ENCODE measurements around the gene MYO9B. TPM values are rescaled to one million over a fixed set of nuclear protein-coding genes. Genes with fewer than 3 reads are reported as not detected.
A peak's percentile ranks its signal among the peaks of the same experiment; 100 is the strongest.

The MYO9B gene
- total RNA-seq, 1 donor from 2014 or later = 123 TPM

DNA sequence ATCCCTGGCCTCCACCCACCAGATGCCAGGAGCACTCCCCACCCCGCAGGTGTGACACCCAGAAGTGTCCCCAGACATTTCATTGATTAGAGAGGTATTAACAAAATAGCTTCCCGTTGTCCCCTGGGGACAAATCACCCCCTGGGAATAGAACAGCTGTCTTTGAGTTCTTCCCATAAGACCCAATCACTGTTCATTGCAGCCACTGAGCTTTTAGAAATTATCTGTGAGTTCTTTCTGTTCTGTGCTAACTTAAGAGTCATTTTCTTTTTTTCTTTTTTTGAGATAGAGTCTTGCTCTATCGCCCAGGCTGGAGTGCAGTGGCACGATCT, 32.8 kb downstream of the MYO9B start:
- H3K4me3 ChIP-seq (ENCODE audit: insufficient read depth, low read depth, low read length) = no peak overlapping the region
- H4K20me1 ChIP-seq (ENCODE audit: insufficient read depth, low read length) = peaks cover 57% of the 10 kb centered on the region
- H3K79me2 ChIP-seq (ENCODE audit: insufficient read depth, low read length) = peaks cover 85% of the 10 kb centered on the region
- Mint-ChIP-seq H3K27me3 (ENCODE audit: low read depth, unreplicated experiment) (no peaks in the 10 kb centered on the region), H3K4me1 (ENCODE audit: low read depth, unreplicated experiment) (peaks cover 21% of the 10 kb centered on the region), H3K4me3 (ENCODE audit: unreplicated experiment) (no peak overlapping the region), H3K9me3 (ENCODE audit: unreplicated experiment) (no peaks in the 10 kb centered on the region), H3K36me3 (ENCODE audit: low read depth, unreplicated experiment) (peaks cover 15% of the 10 kb centered on the region), H3K27ac (ENCODE audit: unreplicated experiment) (peak overlapping the region; percentile 92)
- peak overlapping the region; percentile 72 for H3K9ac ChIP-seq (ENCODE audit: low read length)
- peaks cover 17% of the 10 kb centered on the region for H3K4me1 ChIP-seq (ENCODE audit: insufficient read depth, low read length)
- H3K36me3 ChIP-seq (ENCODE audit: insufficient read depth, low read length) = peaks cover 11% of the 10 kb centered on the region
- TF ChIP-seq, protein P1, sequence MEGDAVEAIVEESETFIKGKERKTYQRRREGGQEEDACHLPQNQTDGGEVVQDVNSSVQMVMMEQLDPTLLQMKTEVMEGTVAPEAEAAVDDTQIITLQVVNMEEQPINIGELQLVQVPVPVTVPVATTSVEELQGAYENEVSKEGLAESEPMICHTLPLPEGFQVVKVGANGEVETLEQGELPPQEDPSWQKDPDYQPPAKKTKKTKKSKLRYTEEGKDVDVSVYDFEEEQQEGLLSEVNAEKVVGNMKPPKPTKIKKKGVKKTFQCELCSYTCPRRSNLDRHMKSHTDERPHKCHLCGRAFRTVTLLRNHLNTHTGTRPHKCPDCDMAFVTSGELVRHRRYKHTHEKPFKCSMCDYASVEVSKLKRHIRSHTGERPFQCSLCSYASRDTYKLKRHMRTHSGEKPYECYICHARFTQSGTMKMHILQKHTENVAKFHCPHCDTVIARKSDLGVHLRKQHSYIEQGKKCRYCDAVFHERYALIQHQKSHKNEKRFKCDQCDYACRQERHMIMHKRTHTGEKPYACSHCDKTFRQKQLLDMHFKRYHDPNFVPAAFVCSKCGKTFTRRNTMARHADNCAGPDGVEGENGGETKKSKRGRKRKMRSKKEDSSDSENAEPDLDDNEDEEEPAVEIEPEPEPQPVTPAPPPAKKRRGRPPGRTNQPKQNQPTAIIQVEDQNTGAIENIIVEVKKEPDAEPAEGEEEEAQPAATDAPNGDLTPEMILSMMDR (IDR thresholded peaks at IDR 0.05; ENCODE audit: insufficient read depth, low read depth, low read length) = no peak
- no peak for TF ChIP-seq EZH2 (IDR thresholded peaks at IDR 0.05; ENCODE audit: insufficient read depth, low read length)
- no peaks in the 10 kb centered on the region for H3K27me3 ChIP-seq (ENCODE audit: insufficient read depth, low read length)
- DNase-seq (ENCODE audit: low read depth) (no peak), FAIRE-seq (no peak)
- no peak overlapping the region for H2AFZ ChIP-seq (ENCODE audit: low read depth, low read length)
- H3K27ac ChIP-seq (ENCODE audit: low read depth, low read length) = peak overlapping the region; percentile 85
- H3K9me3 ChIP-seq (ENCODE audit: insufficient read depth, low read depth, low read length) = no peaks in the 10 kb centered on the region
- peak overlapping the region; percentile 78 for H3K4me2 ChIP-seq (ENCODE audit: low read length)

DNA sequence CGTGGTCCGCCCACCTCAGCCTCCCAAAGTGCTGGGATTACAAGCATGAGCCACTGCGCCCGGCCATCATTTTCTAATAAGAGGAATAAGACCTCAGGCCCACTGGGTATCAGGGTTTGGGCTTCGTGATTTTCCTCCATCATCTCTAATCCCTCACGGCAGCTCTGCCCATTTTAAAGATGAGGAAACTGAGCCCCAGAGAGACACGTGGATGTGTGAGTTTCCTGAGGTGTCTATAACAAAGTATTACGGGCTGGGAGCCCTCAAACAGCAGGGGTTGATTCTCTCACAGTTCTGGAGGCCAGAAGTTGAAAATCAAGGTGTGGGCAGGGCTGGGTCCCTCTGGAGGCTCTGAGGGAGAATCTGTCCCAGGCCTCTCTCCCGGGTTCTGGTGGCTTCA, 33.7 kb downstream of the MYO9B start:
- H3K9me3 Mint-ChIP-seq (ENCODE audit: unreplicated experiment) = no peaks in the 10 kb centered on the region
- H3K4me3 Mint-ChIP-seq (ENCODE audit: unreplicated experiment) = no peak overlapping the region
- H2AFZ ChIP-seq (ENCODE audit: low read depth, low read length) = no peak overlapping the region
- H3K9ac ChIP-seq (ENCODE audit: low read length) = no peak overlapping the region
- peaks cover 86% of the 10 kb centered on the region for H3K79me2 ChIP-seq (ENCODE audit: insufficient read depth, low read length)
- no peak for TF ChIP-seq EZH2 (IDR thresholded peaks at IDR 0.05; ENCODE audit: insufficient read depth, low read length)
- TF ChIP-seq, protein P1 (IDR thresholded peaks at IDR 0.05; ENCODE audit: insufficient read depth, low read depth, low read length) = no peak
- FAIRE-seq (no peak), DNase-seq (ENCODE audit: low read depth) (no peak)
- no peak overlapping the region for H3K4me2 ChIP-seq (ENCODE audit: low read length)
- peaks cover 60% of the 10 kb centered on the region for H4K20me1 ChIP-seq (ENCODE audit: insufficient read depth, low read length)
- H3K27ac Mint-ChIP-seq (ENCODE audit: unreplicated experiment) = peak overlapping the region; percentile 72
- no peaks in the 10 kb centered on the region for H3K27me3 ChIP-seq (ENCODE audit: insufficient read depth, low read length)
- H3K27me3 Mint-ChIP-seq (ENCODE audit: low read depth, unreplicated experiment) = no peaks in the 10 kb centered on the region
- H3K27ac ChIP-seq (ENCODE audit: low read depth, low read length) = peak overlapping the region; percentile 19
- no peak overlapping the region for H3K4me3 ChIP-seq (ENCODE audit: insufficient read depth, low read depth, low read length)
- H3K4me1 Mint-ChIP-seq (ENCODE audit: low read depth, unreplicated experiment) = peaks cover 20% of the 10 kb centered on the region
- peaks cover 19% of the 10 kb centered on the region for H3K36me3 Mint-ChIP-seq (ENCODE audit: low read depth, unreplicated experiment)
- H3K4me1 ChIP-seq (ENCODE audit: insufficient read depth, low read length) = peaks cover 22% of the 10 kb centered on the region
- no peaks in the 10 kb centered on the region for H3K9me3 ChIP-seq (ENCODE audit: insufficient read depth, low read depth, low read length)
- H3K36me3 ChIP-seq (ENCODE audit: insufficient read depth, low read length) = peaks cover 11% of the 10 kb centered on the region

DNA sequence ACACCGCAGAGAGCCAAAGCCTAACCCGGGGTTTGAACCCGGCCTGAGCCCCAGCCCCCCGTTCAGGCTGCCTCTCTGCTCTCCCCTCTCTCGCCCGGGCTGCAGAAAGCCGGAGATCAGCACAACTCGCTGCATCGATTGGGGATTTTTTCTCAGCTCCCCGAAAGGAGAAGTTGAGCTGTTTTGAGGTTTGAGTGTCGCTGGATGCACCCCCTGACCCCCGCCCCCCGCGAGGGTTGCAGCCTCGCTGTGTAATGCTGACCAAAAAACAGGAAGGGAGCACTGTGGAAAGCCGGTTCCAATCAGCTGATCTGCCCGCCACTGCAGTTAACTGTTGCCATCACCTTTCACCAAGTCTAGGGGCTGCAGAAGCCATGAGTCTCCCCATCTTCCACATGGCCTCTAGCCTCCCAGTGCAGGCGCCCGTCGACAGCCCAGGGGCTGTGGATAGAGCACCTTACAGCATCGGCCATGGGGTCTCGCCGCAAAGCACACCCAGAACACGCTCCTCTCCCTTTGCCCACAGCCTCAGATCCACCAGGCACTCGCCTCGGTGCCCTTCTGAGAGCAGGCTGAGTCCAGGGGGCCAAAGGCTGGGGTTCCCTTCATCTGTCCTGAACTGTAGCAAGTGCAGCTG, 34.5 kb downstream of the MYO9B start:
- no peaks in the 10 kb centered on the region for H3K27me3 Mint-ChIP-seq (ENCODE audit: low read depth, unreplicated experiment)
- H3K9ac ChIP-seq (ENCODE audit: low read length) = no peak overlapping the region
- no peak overlapping the region for H3K27ac ChIP-seq (ENCODE audit: low read depth, low read length)
- H3K27ac Mint-ChIP-seq (ENCODE audit: unreplicated experiment) = no peak overlapping the region
- peaks cover 18% of the 10 kb centered on the region for H3K36me3 Mint-ChIP-seq (ENCODE audit: low read depth, unreplicated experiment)
- H3K27me3 ChIP-seq (ENCODE audit: insufficient read depth, low read length) = no peaks in the 10 kb centered on the region
- H3K4me1 Mint-ChIP-seq (ENCODE audit: low read depth, unreplicated experiment) = peaks cover 18% of the 10 kb centered on the region
- no peak overlapping the region for H3K4me3 ChIP-seq (ENCODE audit: insufficient read depth, low read depth, low read length)
- H3K4me2 ChIP-seq (ENCODE audit: low read length) = no peak overlapping the region
- no peaks in the 10 kb centered on the region for H3K9me3 Mint-ChIP-seq (ENCODE audit: unreplicated experiment)
- no peak overlapping the region for H3K4me3 Mint-ChIP-seq (ENCODE audit: unreplicated experiment)
- H4K20me1 ChIP-seq (ENCODE audit: insufficient read depth, low read length) = peaks cover 61% of the 10 kb centered on the region
- TF ChIP-seq, protein P1 (IDR thresholded peaks at IDR 0.05; ENCODE audit: insufficient read depth, low read depth, low read length) = no peak
- peaks cover 25% of the 10 kb centered on the region for H3K4me1 ChIP-seq (ENCODE audit: insufficient read depth, low read length)
- peaks cover 11% of the 10 kb centered on the region for H3K36me3 ChIP-seq (ENCODE audit: insufficient read depth, low read length)
- peaks cover 86% of the 10 kb centered on the region for H3K79me2 ChIP-seq (ENCODE audit: insufficient read depth, low read length)
- no peak overlapping the region for H2AFZ ChIP-seq (ENCODE audit: low read depth, low read length)
- H3K9me3 ChIP-seq (ENCODE audit: insufficient read depth, low read depth, low read length) = no peaks in the 10 kb centered on the region
- DNase-seq (ENCODE audit: low read depth) = no peak
- FAIRE-seq = no peak
